K562 (cell line): ENCODE results near the gene ACTN1. TPM values are rescaled to one million over a fixed set of nuclear protein-coding genes. Genes with fewer than 3 reads are reported as not detected.

ENCODE experiments used
- ATAC-seq: fragments of 200-7000 bp; cut with Tn5 transposase; 3 replicates; pipeline ENCODE4 v1.9.1; 2020; ENCODE audit warnings: moderate library complexity
- BruUV-seq: library from RNA; stranded (reverse); fragments of 400-500 nt; replicated peaks from 2 replicates; lab custom pipeline; 2021; lab: Mats Ljungman, UMichigan
- CTCF ChIA-PET: fragments of 300-600 bp; formaldehyde crosslinking; extraction: SDS; loops from one replicate; lab custom pipeline; 2021; ENCODE audit warnings: low intra/inter-chr PET ratio; lab: Yijun Ruan, JAX
- POLR2A ChIA-PET: fragments of 300-600, 350-650 bp; sonication (Branson Sonifier 250); formaldehyde crosslinking; extraction: SDS; loops from one replicate; lab custom pipeline; 2021; ENCODE audit warnings: antibody characterized with exemption, inconsistent platforms; lab: Yijun Ruan, JAX
- DNase-seq, 4 experiments: peaks; one replicate each; pipeline versions ENCODE4 v3.0.0 to v3.0.0-alpha.2; 2011 to 2018; ENCODE audit warnings: low spot score in 3 of 4, mixed read lengths in 3 of 4; ENCODE audit errors: extremely low read depth in 1 of 4
- FAIRE-seq: peaks from 2 replicates; lab custom pipeline; 2011; peaks lifted over from hg19 to GRCh38; lab: Jason Lieb, UNC
- H2AFZ ChIP-seq: 2 replicates; pipeline ENCODE4 v1.6.0; 2011; ENCODE audit warnings: low read depth, low read length, control low read depth, inconsistent platforms
- H3K27ac ChIP-seq: fragments of 200-600 bp; 3 replicates; pipeline ENCODE4 v1.8.0; 2011; ENCODE audit warnings: low read depth, mild to moderate bottlenecking, control low read depth, inconsistent platforms, low read length, moderate library complexity, mixed read lengths; ENCODE audit errors: extremely low read depth
- H3K27me3 ChIP-seq, 2 experiments: fragments of 300-600 bp in 1 of 2; 2 replicates in 1 of 2; 3 replicates in 1 of 2; pipeline versions ENCODE4 v1.6.0 to v1.8.0; 2011; ENCODE audit warnings: inconsistent platforms in 2 of 2, low read length in 2 of 2, mild to moderate bottlenecking in 1 of 2, mixed read lengths in 1 of 2, moderate library complexity in 1 of 2; ENCODE audit not compliant: control insufficient read depth in 2 of 2, insufficient read depth in 2 of 2
- H3K36me3 ChIP-seq: fragments of 300-600 bp; 3 replicates; pipeline ENCODE4 v1.8.0; 2011; ENCODE audit warnings: mild to moderate bottlenecking, low read length, inconsistent platforms; ENCODE audit not compliant: control insufficient read depth, insufficient read depth
- H3K4me1 ChIP-seq, 2 experiments: fragments of 200-600 bp in 1 of 2; replicated peaks in 1 of 2; 2 replicates in 1 of 2; 3 replicates in 1 of 2; pipeline versions ENCODE4 v1.5.1 to v1.8.0; 2011; ENCODE audit warnings: inconsistent platforms in 2 of 2, low read length in 2 of 2, mild to moderate bottlenecking in 1 of 2, mixed read lengths in 1 of 2, moderate library complexity in 1 of 2; ENCODE audit not compliant: control insufficient read depth in 2 of 2, insufficient read depth in 2 of 2
- H3K4me2 ChIP-seq: 2 replicates; pipeline ENCODE4 v1.6.1; 2011; ENCODE audit warnings: low read length, control low read depth, inconsistent platforms, mixed read lengths; ENCODE audit not compliant: insufficient read depth
- H3K4me3 ChIP-seq: fragments of 200-600 bp; sonication (generic), shearing (Covaris generic); 2 replicates; pipeline ENCODE4 v1.5.1; 2016; ENCODE audit warnings: control low read depth, inconsistent platforms
- H3K79me2 ChIP-seq: fragments of 200-600 bp; 3 replicates; pipeline ENCODE4 v1.8.0; 2011; ENCODE audit warnings: low read length, inconsistent platforms; ENCODE audit not compliant: control insufficient read depth, insufficient read depth
- H3K9ac ChIP-seq, 2 experiments: 2 replicates each; pipeline versions ENCODE4 v1.6.0 to v1.6.1; 2011; ENCODE audit warnings: low read depth in 2 of 2, low read length in 2 of 2, control low read depth in 1 of 2, inconsistent platforms in 1 of 2, mild to moderate bottlenecking in 1 of 2, mixed read lengths in 1 of 2; ENCODE audit not compliant: insufficient read depth in 1 of 2
- H3K9me1 ChIP-seq: one replicate; pipeline ENCODE4 v1.6.0; 2011; ENCODE audit warnings: inconsistent platforms, mild to moderate bottlenecking, low read length, moderate library complexity; ENCODE audit not compliant: control insufficient read depth, insufficient read depth
- H3K9me3 ChIP-seq: replicated peaks from 2 replicates; pipeline ENCODE4 v1.5.1; 2011; ENCODE audit warnings: low read depth, low read length, inconsistent platforms; ENCODE audit not compliant: control insufficient read depth, insufficient read depth
- H4K20me1 ChIP-seq: replicated peaks from 2 replicates; pipeline ENCODE4 v1.6.1; 2011; ENCODE audit warnings: low read length, inconsistent platforms, mixed read lengths; ENCODE audit not compliant: control insufficient read depth, insufficient read depth
- CREB1 ChIP-seq, 2 experiments: sonication (generic) in 1 of 2; formaldehyde crosslinking in 1 of 2; IDR thresholded peaks; 2 replicates each; pipeline versions ENCODE4 v1.6.1 to v1.8.0; 2012 to 2022; ENCODE audit warnings: inconsistent platforms in 1 of 2, mild to moderate bottlenecking in 1 of 2, missing genetic modification reagents in 1 of 2, moderate library complexity in 1 of 2
- EGR1 ChIP-seq: fragments of 450-650 bp; conservative IDR thresholded peaks from 2 replicates; pipeline ENCODE4 v1.6.1; 2017; ENCODE audit warnings: mild to moderate bottlenecking
- GABPB1 ChIP-seq: sonication (generic); formaldehyde crosslinking; IDR thresholded peaks from 2 replicates; pipeline ENCODE4 v1.8.0; 2022; ENCODE audit warnings: mild to moderate bottlenecking, missing genetic modification reagents
- HDGF ChIP-seq: fragments of 450-650 bp; IDR thresholded peaks from 2 replicates; pipeline ENCODE4 v1.6.1; 2016
- KDM1A ChIP-seq, 2 experiments: fragments of 450-650 bp; IDR thresholded peaks; 2 replicates each; pipeline ENCODE4 v1.6.1; 2016; ENCODE audit warnings: mild to moderate bottlenecking in 2 of 2
- MTA3 ChIP-seq: fragments of 450-650 bp; formaldehyde crosslinking; IDR thresholded peaks from 2 replicates; pipeline ENCODE4 v1.6.1; 2017; ENCODE audit warnings: mild to moderate bottlenecking, borderline replicate concordance
- NFE2 ChIP-seq: IDR thresholded peaks from 2 replicates; pipeline ENCODE4 v1.6.1; 2014; ENCODE audit warnings: antibody characterized with exemption, low read depth
- NFIX ChIP-seq: fragments of 250-450 bp; sonication (Bioruptor Pico); IDR thresholded peaks from 2 replicates; pipeline ENCODE4 v1.4.0; 2020; ENCODE audit warnings: low read depth, mild to moderate bottlenecking, moderate library complexity
- SMARCB1 ChIP-seq: IDR thresholded peaks from 2 replicates; pipeline ENCODE4 v1.6.1; 2011; ENCODE audit warnings: improper control_type of control experiment, low read depth; ENCODE audit not compliant: insufficient read length
- SRSF9 ChIP-seq: fragments of 200-400 bp; formaldehyde crosslinking; IDR thresholded peaks from 2 replicates; pipeline ENCODE4 v1.6.1; 2017; ENCODE audit warnings: low read depth, low read length, borderline replicate concordance
- UBTF ChIP-seq, 2 experiments: IDR thresholded peaks; 2 replicates each; pipeline ENCODE4 v1.6.1; 2012; ENCODE audit warnings: improper control_type of control experiment in 2 of 2, low read depth in 2 of 2, low read length in 2 of 2, borderline replicate concordance in 1 of 2
- YBX1 ChIP-seq: fragments of 450-650 bp; IDR thresholded peaks from 2 replicates; pipeline ENCODE4 v1.7.1; 2016; ENCODE audit warnings: mild to moderate bottlenecking
- ZNF79 ChIP-seq: fragments of 250-450 bp; sonication (Bioruptor Pico); IDR thresholded peaks from 2 replicates; pipeline ENCODE4 v1.4.0; 2020; ENCODE audit warnings: low read depth, mild to moderate bottlenecking, moderate library complexity
- WGBS: fragments of 100-300 bp; shearing (Covaris generic); methylation state at CpG from one replicate; pipeline ENCODE4 v1.1.6; 2016; ENCODE audit warnings: low coverage, mixed read lengths; ENCODE audit not compliant: insufficient coverage; ENCODE audit errors: missing lambda C conversion rate; 5-methylcytosine and 5-hydroxymethylcytosine counted together
- in situ Hi-C: fragments of 300-500 bp; cut with MboI; formaldehyde crosslinking; loops from 4 replicates; pipeline ENCODE4 v1.15.0; 2018; ENCODE audit warnings: inconsistent platforms, mixed read lengths
- intact Hi-C: fragments of 100-400 bp; cut with micrococcal nuclease; formaldehyde crosslinking; loops from 2 replicates; pipeline ENCODE4 v1.14.2; 2022
- polyA plus RNA-seq, 8 experiments: library from polyadenylated mRNA; depleted of rRNA in 4 of 8; stranded (reverse) in 5 of 8; unstranded in 3 of 8; fragments of >200 nt; fragmentation: Nextera tagmentation in 2 of 8; fragmentation: Illumina TruSeq in 1 of 8; extraction: Ambion mirVana in 2 of 8; extraction: Trizol in 1 of 8; gene quantifications; 2 replicates each; pipeline versions ENCODE4 v1.2.1 to v1.2.3, GENCODE V29; 2011 to 2014; ENCODE audit warnings: inconsistent platforms in 1 of 8, missing spikeins in 1 of 8
- total RNA-seq, 7 experiments: library from RNA; depleted of rRNA in 6 of 7; stranded (reverse); fragments of >200 nt in 6 of 7; fragmentation: Illumina TruSeq in 2 of 7; extraction: Trizol in 2 of 7; gene quantifications; 2 replicates each; pipeline versions ENCODE4 v1.2.1 to v1.2.3, GENCODE V29; 2011 to 2021; ENCODE audit warnings: low replicate concordance in 1 of 7

ACTN1 gene
- total and polyA plus RNA-seq, 9 of the 15 experiments (the other 6 are each of a cell fraction or from before 2014, with no cell fraction given), result 2.2 to 67.7 (median 34.5) TPM

GRCh38 chr14:68969278-68970033 is 9.6 kb downstream of the ACTN1 start:
- Histone ChIP-seq H3K4me3 (no peak overlapping the region), H3K9ac (no peak overlapping the region), H4K20me1 (peaks cover 51% of the 10 kb centered on the region), H3K27me3 (no peaks in the 10 kb centered on the region), H2AFZ (no peak overlapping the region), H3K27ac (no peak overlapping the region), H3K79me2 (peaks cover 57% of the 10 kb centered on the region), H3K9me1 (no peaks in the 10 kb centered on the region), H3K36me3 (peaks cover 17% of the 10 kb centered on the region; the same call in 2 of the 3 replicates), H3K9me3 (no peaks in the 10 kb centered on the region), H3K4me2 (no peak overlapping the region), H3K4me1 (peaks cover 11 to 12% of the 10 kb centered on the region in 2 experiments; a peak in 4 of 5 replicates)
- ChIA-PET CTCF (no interaction called here), POLR2A (interaction anchor here (1.0 to 5.5 kb wide), 3 partner anchors 7 to 11 kb away, joined by 3 to 25 read pairs (median 8); no protein-coding TSS in a partner anchor)
- in situ Hi-C loops (no loop called here), intact Hi-C loops (no loop called here)
- ATAC-seq, result no peak
- BruUV-seq, result no TSS peak
- no peak for FAIRE-seq
- 37% methylated on average over 10 of the region's 12 CpGs for WGBS
- no peak for TF ChIP-seq KDM1A (IDR thresholded peaks at IDR 0.05)
- TF ChIP-seq YBX1, result no peak
- no peak for TF ChIP-seq ZNF79 (CRISPR knock-in tag)
- TF ChIP-seq NFE2, result no peak
- no peak for TF ChIP-seq CREB1 (IDR thresholded peaks at IDR 0.05)
- TF ChIP-seq CREB1 (CRISPR knock-in tag; IDR thresholded peaks at IDR 0.05), result no peak
- TF ChIP-seq SRSF9, result no peak
- no peak for TF ChIP-seq EGR1
- TF ChIP-seq UBTF (IDR thresholded peaks at IDR 0.05; ENCODE audit: borderline replicate concordance in 1 of 2, low read depth in 2 of 2, low read length in 2 of 2), result no peak
- TF ChIP-seq MTA3, result no peak
- TF ChIP-seq GABPB1 (CRISPR knock-in tag), result no peak
- TF ChIP-seq NFIX (CRISPR knock-in tag), result no peak
- TF ChIP-seq SMARCB1, result no peak
- no peak for TF ChIP-seq HDGF
- DNase-seq, result no peak
